Mesendoderm (in vitro differentiated cells): ENCODE results near the gene GALNT6.

Experiments
- DNase-seq: peaks from one replicate; pipeline ENCODE4 v3.0.0; 2013
- H2AK5ac ChIP-seq: 2 replicates; pipeline ENCODE4 v1.6.1; 2013; ENCODE audit warnings: low read length, inconsistent platforms
- H2BK120ac ChIP-seq: 2 replicates; pipeline ENCODE4 v1.6.1; 2013; ENCODE audit warnings: low read depth, mild to moderate bottlenecking, low read length, moderate library complexity, mixed read lengths
- H2BK15ac ChIP-seq: replicated peaks from 2 replicates; pipeline ENCODE4 v1.6.1; 2013; ENCODE audit warnings: low read depth, mild to moderate bottlenecking, moderate library complexity
- H2BK5ac ChIP-seq: 2 replicates; pipeline ENCODE4 v1.6.1; 2013; ENCODE audit warnings: low read length, inconsistent platforms
- H3K18ac ChIP-seq: 2 replicates; pipeline ENCODE4 v1.6.1; 2013; ENCODE audit warnings: mild to moderate bottlenecking, low read length, mixed read lengths
- H3K23ac ChIP-seq: one replicate; pipeline ENCODE4 v1.6.1; 2013; ENCODE audit warnings: low read length
- H3K27ac ChIP-seq: 2 replicates; pipeline ENCODE4 v1.5.1; 2013; ENCODE audit warnings: low read depth, mild to moderate bottlenecking, inconsistent platforms, low read length, moderate library complexity
- H3K27me3 ChIP-seq: 2 replicates; pipeline ENCODE4 v1.6.1; 2013; ENCODE audit warnings: low read length, control low read depth, mild to moderate bottlenecking, inconsistent platforms; ENCODE audit not compliant: insufficient read depth, poor library complexity
- H3K36me3 ChIP-seq: 2 replicates; pipeline ENCODE4 v1.6.1; 2013; ENCODE audit warnings: low read length, inconsistent platforms; ENCODE audit not compliant: control insufficient read depth, insufficient read depth
- H3K4ac ChIP-seq: one replicate; pipeline ENCODE4 v1.6.1; 2013; ENCODE audit warnings: low read depth, mild to moderate bottlenecking, low read length, moderate library complexity
- H3K4me1 ChIP-seq: 2 replicates; pipeline ENCODE4 v1.6.1; 2013; ENCODE audit warnings: low read depth, low read length, inconsistent platforms; ENCODE audit not compliant: control insufficient read depth
- H3K4me2 ChIP-seq: 2 replicates; pipeline ENCODE4 v1.6.1; 2013; ENCODE audit warnings: low read length
- H3K4me3 ChIP-seq: 2 replicates; pipeline ENCODE4 v1.5.1; 2013; ENCODE audit warnings: mild to moderate bottlenecking, low read length
- H3K56ac ChIP-seq: one replicate; pipeline ENCODE4 v1.6.1; 2013; ENCODE audit warnings: low read length
- H3K79me1 ChIP-seq: 2 replicates; pipeline ENCODE4 v1.6.1; 2013; ENCODE audit warnings: low read length, inconsistent platforms
- H3K79me2 ChIP-seq: 2 replicates; pipeline ENCODE4 v1.6.1; 2013; ENCODE audit warnings: mild to moderate bottlenecking, low read length; ENCODE audit not compliant: control insufficient read depth, insufficient read depth
- H3K9ac ChIP-seq: 2 replicates; pipeline ENCODE4 v1.6.1; 2013; ENCODE audit warnings: low read length, inconsistent platforms
- H4K5ac ChIP-seq: one replicate; pipeline ENCODE4 v1.6.1; 2013; ENCODE audit warnings: low read length
- H4K8ac ChIP-seq: one replicate; pipeline ENCODE4 v1.6.1; 2013; ENCODE audit warnings: low read depth, mild to moderate bottlenecking, control low read depth, low read length, moderate library complexity
- WGBS: extraction: QIAGEN DNeasy Blood & Tissue Kit; methylation state at CpG from one replicate; pipeline ENCODE4 v1.1.7; 2013; ENCODE audit warnings: low lambda C conversion rate, missing lambda C conversion rate; ENCODE audit not compliant: insufficient coverage; ENCODE audit errors: extremely low coverage; 5-methylcytosine and 5-hydroxymethylcytosine counted together

Gene GALNT6

GRCh38 chr12:51364001-51364400 is 27.2 kb downstream of the GALNT6 start:
- Histone ChIP-seq H2BK120ac (no peak overlapping the region), H3K79me2 (no peaks in the 10 kb centered on the region), H4K8ac (no peak overlapping the region), H2AK5ac (no peak overlapping the region), H3K9ac (no peak overlapping the region), H3K4me3 (no peak overlapping the region), H4K5ac (no peak overlapping the region), H3K23ac (no peak overlapping the region), H3K18ac (no peak overlapping the region), H3K27ac (no peak overlapping the region), H3K4me2 (no peak overlapping the region), H2BK5ac (no peak overlapping the region), H3K27me3 (no peaks in the 10 kb centered on the region), H3K36me3 (no peaks in the 10 kb centered on the region), H2BK15ac (no peak overlapping the region), H3K79me1 (no peaks in the 10 kb centered on the region), H3K56ac (no peak overlapping the region), H3K4me1 (no peaks in the 10 kb centered on the region), H3K4ac (no peak overlapping the region)
- no CpG with 5 or more reads among the region's 11 CpGs for WGBS
- DNase-seq: no peak

DNA sequence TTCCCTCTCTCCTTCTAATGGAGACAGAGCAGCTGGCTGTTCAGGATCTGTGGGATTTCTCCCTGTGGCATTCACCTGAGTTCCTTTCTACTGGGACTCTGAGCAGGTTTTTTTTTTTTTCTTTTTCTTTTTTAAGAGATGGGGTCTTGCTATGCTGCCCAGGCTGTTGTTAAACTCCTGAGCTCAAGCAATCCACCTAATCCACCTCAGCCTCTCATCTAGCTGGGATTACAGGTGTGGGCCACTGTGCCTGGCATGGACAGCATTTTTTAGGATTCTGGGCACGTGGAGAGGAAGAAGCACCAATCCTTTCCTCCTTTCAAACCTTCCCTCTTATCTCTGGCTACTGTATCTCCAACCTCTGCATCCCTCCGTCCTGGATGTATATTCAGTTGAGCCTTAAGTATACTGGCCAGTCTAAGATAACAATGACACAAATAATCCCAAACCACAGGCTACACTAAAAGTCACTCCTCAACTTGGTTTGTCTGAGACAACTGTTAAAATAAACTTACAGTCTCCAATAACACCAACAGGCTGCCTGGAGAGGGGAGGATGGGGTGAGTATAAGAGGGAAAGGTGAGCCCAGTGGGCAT is 28.4 kb downstream of the GALNT6 start:
- H3K23ac ChIP-seq: no peak overlapping the region
- no peak overlapping the region for H2BK15ac ChIP-seq
- H2AK5ac ChIP-seq: no peak overlapping the region
- no peaks in the 10 kb centered on the region for H3K36me3 ChIP-seq
- H3K9ac ChIP-seq: no peak overlapping the region
- H3K79me2 ChIP-seq: no peaks in the 10 kb centered on the region
- no peak overlapping the region for H2BK5ac ChIP-seq
- H3K4me2 ChIP-seq: no peak overlapping the region
- H3K4ac ChIP-seq: no peak overlapping the region
- DNase-seq: no peak
- no peak overlapping the region for H3K27ac ChIP-seq
- no peaks in the 10 kb centered on the region for H3K79me1 ChIP-seq
- H3K56ac ChIP-seq: no peak overlapping the region
- H3K4me3 ChIP-seq: no peak overlapping the region
- WGBS: no CpG with 5 or more reads among the region's 2 CpGs
- H3K18ac ChIP-seq: no peak overlapping the region
- no peaks in the 10 kb centered on the region for H3K27me3 ChIP-seq
- no peak overlapping the region for H4K5ac ChIP-seq
- H3K4me1 ChIP-seq: no peaks in the 10 kb centered on the region
- H4K8ac ChIP-seq: no peak overlapping the region
- no peak overlapping the region for H2BK120ac ChIP-seq

DNA sequence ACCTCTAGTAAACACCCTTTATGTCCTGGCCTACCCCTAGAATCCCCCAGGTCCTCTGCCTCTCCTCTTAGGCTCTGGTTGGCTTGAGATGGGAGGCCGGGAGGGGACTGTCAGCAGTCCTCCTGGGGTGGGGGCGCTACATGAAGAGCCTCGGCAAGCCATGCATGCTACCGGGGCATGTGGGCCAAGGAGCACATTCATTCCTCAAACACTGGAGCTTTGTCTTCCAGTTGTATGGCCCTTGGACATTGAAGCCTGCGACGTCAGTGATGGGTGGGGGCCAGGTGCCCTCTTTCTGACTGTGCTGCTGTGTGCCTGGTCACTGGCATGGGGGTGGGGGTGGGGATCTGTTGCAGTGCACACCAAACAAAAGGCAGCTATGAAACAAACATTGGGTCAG is 28.9 kb downstream of the GALNT6 start:
- Histone ChIP-seq H3K27ac (no peak overlapping the region), H2BK15ac (no peak overlapping the region), H3K4me1 (no peaks in the 10 kb centered on the region), H4K8ac (no peak overlapping the region), H2BK120ac (no peak overlapping the region), H3K9ac (no peak overlapping the region), H3K79me1 (no peaks in the 10 kb centered on the region), H3K4ac (no peak overlapping the region), H3K56ac (no peak overlapping the region), H2BK5ac (no peak overlapping the region), H3K27me3 (no peaks in the 10 kb centered on the region), H4K5ac (no peak overlapping the region), H3K4me2 (no peak overlapping the region), H3K18ac (no peak overlapping the region), H3K36me3 (no peaks in the 10 kb centered on the region), H3K79me2 (no peaks in the 10 kb centered on the region), H3K23ac (no peak overlapping the region), H2AK5ac (no peak overlapping the region), H3K4me3 (no peak overlapping the region)
- DNase-seq: no peak
- no CpG with 5 or more reads among the region's 6 CpGs for WGBS

DNA sequence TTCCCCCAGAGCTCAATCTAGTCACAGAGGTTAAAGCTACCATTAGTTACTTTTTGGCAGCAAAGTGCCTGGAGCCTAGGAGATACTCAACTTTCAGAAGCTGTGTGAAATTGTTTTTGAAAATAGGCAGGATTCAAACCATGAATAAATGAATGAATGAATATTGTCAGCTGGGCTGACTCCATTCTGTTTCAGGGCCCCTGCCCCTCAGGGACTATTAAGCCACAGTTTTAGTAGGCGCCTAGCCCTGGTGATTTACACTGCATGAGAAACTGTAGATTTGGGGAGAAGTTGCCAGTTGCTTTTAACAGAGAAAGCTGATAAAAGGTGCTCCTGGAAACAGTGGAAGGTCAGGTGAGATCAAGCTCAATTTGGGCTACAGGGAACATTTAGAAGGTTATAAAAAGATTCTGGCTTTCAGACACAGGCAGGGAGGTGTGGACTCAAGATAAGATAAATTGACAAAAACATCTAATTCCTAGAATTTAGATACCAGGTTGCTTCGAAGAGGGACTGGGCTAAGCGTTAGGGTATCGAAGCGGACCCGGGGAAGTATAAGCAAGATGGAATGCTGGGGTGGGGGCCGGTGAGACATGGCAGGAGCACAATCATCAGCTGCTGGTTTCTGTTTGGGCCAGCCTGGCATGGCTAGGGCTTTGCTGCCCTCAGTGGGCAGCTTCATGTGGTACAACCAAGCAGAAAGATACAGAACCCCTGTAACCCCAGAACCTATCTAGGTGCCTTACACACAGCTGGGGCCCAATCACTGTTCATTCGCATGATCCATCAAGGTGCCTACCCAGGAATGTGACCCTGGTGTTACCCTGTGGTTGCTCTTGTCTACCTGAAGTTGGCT is 29.8 kb downstream of the GALNT6 start:
- no peak overlapping the region for H3K4me3 ChIP-seq
- H3K79me1 ChIP-seq: no peaks in the 10 kb centered on the region
- DNase-seq: no peak
- no peaks in the 10 kb centered on the region for H3K36me3 ChIP-seq
- no peak overlapping the region for H3K4ac ChIP-seq
- no peaks in the 10 kb centered on the region for H3K4me1 ChIP-seq
- H3K56ac ChIP-seq: no peak overlapping the region
- no peak overlapping the region for H2BK15ac ChIP-seq
- H3K23ac ChIP-seq: no peak overlapping the region
- no CpG with 5 or more reads among the region's 8 CpGs for WGBS
- H2BK5ac ChIP-seq: no peak overlapping the region
- H3K79me2 ChIP-seq: no peaks in the 10 kb centered on the region
- H3K4me2 ChIP-seq: no peak overlapping the region
- H2BK120ac ChIP-seq: no peak overlapping the region
- H4K8ac ChIP-seq: no peak overlapping the region
- no peak overlapping the region for H3K18ac ChIP-seq
- no peak overlapping the region for H4K5ac ChIP-seq
- no peak overlapping the region for H3K9ac ChIP-seq
- H3K27me3 ChIP-seq: no peaks in the 10 kb centered on the region
- no peak overlapping the region for H2AK5ac ChIP-seq
- no peak overlapping the region for H3K27ac ChIP-seq

- DNase-seq: no peak
- no peak overlapping the region for H3K18ac ChIP-seq
- H3K27me3 ChIP-seq: no peaks in the 10 kb centered on the region
- H3K79me1 ChIP-seq: no peaks in the 10 kb centered on the region
- no peak overlapping the region for H3K4me2 ChIP-seq
- H3K4ac ChIP-seq: no peak overlapping the region
- no peak overlapping the region for H3K27ac ChIP-seq
- H3K9ac ChIP-seq: no peak overlapping the region
- H4K8ac ChIP-seq: no peak overlapping the region
- no peak overlapping the region for H2AK5ac ChIP-seq
- H3K36me3 ChIP-seq: no peaks in the 10 kb centered on the region
- H2BK15ac ChIP-seq: no peak overlapping the region
- no peak overlapping the region for H4K5ac ChIP-seq
- no peak overlapping the region for H3K4me3 ChIP-seq
- no peak overlapping the region for H2BK120ac ChIP-seq
- H2BK5ac ChIP-seq: no peak overlapping the region
- no peaks in the 10 kb centered on the region for H3K79me2 ChIP-seq
- H3K4me1 ChIP-seq: no peaks in the 10 kb centered on the region
- H3K23ac ChIP-seq: no peak overlapping the region
- no peak overlapping the region for H3K56ac ChIP-seq
- WGBS: no CpG with 5 or more reads among the region's 2 CpGs
Observed at GRCh38 chr12:51360315-51360714, 30.9 kb downstream of the GALNT6 start.
